HEK293T (cell line): ENCODE data around the gene DOK6.

Experiments
- BHLHE40 ChIP-seq: fragments of 450-650 bp; IDR thresholded peaks from 2 replicates; pipeline ENCODE4 v1.6.1; 2016; ENCODE audit warnings: mild to moderate bottlenecking, moderate library complexity, borderline replicate concordance
- CTBP1 ChIP-seq: fragments of 450-650 bp; IDR thresholded peaks from 2 replicates; pipeline ENCODE4 v1.6.1; 2016; ENCODE audit warnings: borderline replicate concordance
- ELF4 ChIP-seq: fragments of 450-650 bp; IDR thresholded peaks from 2 replicates; pipeline ENCODE4 v1.6.1; 2017; ENCODE audit warnings: antibody characterized with exemption
- FOXA1 ChIP-seq: fragments of 450-650 bp; IDR thresholded peaks from 2 replicates; pipeline ENCODE4 v1.6.1; 2016; ENCODE audit warnings: mild to moderate bottlenecking
- FOXK2 ChIP-seq: fragments of 450-650 bp; IDR thresholded peaks from 2 replicates; pipeline ENCODE4 v1.6.1; 2016; ENCODE audit warnings: mild to moderate bottlenecking
- FOXM1 ChIP-seq: fragments of 450-650 bp; IDR thresholded peaks from 2 replicates; pipeline ENCODE4 v1.6.1; 2017; ENCODE audit warnings: mild to moderate bottlenecking, borderline replicate concordance
- HDGF ChIP-seq: fragments of 450-650 bp; IDR thresholded peaks from 2 replicates; pipeline ENCODE4 v1.6.1; 2017; ENCODE audit warnings: antibody characterized with exemption, borderline replicate concordance
- LEF1 ChIP-seq: fragments of 450-650 bp; IDR thresholded peaks from 2 replicates; pipeline ENCODE4 v1.6.1; 2017; ENCODE audit warnings: mild to moderate bottlenecking, borderline replicate concordance
- SP1 ChIP-seq: fragments of 450-650 bp; IDR thresholded peaks from 2 replicates; pipeline ENCODE4 v1.6.1; 2017
- SUZ12 ChIP-seq: fragments of 450-650 bp; IDR thresholded peaks from 2 replicates; pipeline ENCODE4 v1.6.1; 2016; ENCODE audit warnings: mild to moderate bottlenecking
- TF ChIP-seq, protein P1 (sequence below): fragments of 450-650 bp; IDR thresholded peaks from 2 replicates; pipeline ENCODE4 v1.6.1; 2016

DNA sequence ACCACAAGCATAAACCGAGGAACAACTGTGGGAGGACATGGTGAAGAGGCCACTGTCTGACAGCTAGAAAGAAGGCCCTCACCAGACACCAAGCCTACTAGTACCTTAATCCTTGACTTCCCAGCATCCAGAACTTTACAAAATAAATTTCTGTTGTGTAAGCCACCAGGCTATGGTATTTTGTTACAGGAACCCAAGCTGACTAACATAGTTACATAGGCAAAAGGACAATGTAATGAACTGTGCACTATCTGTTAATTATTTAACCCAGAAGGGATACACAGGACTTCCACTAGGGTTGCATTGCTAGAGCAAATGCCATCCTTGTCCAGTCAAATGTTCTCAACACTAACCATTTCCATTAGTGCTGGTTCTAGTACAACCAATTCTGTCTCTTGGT is 47.7 kb upstream of the DOK6 start:
- TF ChIP-seq CTBP1 = no peak
- no peak for TF ChIP-seq SP1
- no peak for TF ChIP-seq FOXK2
- no peak for TF ChIP-seq ELF4
- no peak for TF ChIP-seq FOXM1
- TF ChIP-seq, protein P1, sequence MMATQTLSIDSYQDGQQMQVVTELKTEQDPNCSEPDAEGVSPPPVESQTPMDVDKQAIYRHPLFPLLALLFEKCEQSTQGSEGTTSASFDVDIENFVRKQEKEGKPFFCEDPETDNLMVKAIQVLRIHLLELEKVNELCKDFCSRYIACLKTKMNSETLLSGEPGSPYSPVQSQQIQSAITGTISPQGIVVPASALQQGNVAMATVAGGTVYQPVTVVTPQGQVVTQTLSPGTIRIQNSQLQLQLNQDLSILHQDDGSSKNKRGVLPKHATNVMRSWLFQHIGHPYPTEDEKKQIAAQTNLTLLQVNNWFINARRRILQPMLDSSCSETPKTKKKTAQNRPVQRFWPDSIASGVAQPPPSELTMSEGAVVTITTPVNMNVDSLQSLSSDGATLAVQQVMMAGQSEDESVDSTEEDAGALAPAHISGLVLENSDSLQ = no peak
- no peak for TF ChIP-seq FOXA1
- no peak for TF ChIP-seq HDGF
- no peak for TF ChIP-seq BHLHE40
- TF ChIP-seq SUZ12 = no peak
- no peak for TF ChIP-seq LEF1
